Measurements from ENCODE around the gene MYCL.

The MYCL gene

GRCh38 chr1:39901714-39902459 lies at the start of gene MYCL:
Gene MYCL, minus strand, starts transcription at chr1:39901917. Its CDS starts 483 bp downstream, at chr1:39901434.
- peak; percentile 74 for ATAC-seq
- peak; percentile 99 for TF ChIP-seq SNAI2 (CRISPR knock-in tag; IDR thresholded peaks at IDR 0.05)
- peak; percentile 99 for TF ChIP-seq CSDC2 (CRISPR knock-in tag; IDR thresholded peaks at IDR 0.05)
- TF ChIP-seq ZFP3 (CRISPR knock-in tag; IDR thresholded peaks at IDR 0.05) = peak; percentile 83
- peak; percentile 99 for TF ChIP-seq TSHZ2 (CRISPR knock-in tag; IDR thresholded peaks at IDR 0.05)
- TF ChIP-seq ZNF8 (CRISPR knock-in tag; IDR thresholded peaks at IDR 0.05) = no peak; the same call in 1 of the 2 replicates
- peak; percentile 95 for TF ChIP-seq PPARA (CRISPR knock-in tag; IDR thresholded peaks at IDR 0.05; ENCODE audit: borderline replicate concordance)
- peak; percentile 85 for TF ChIP-seq OSR1 (CRISPR knock-in tag; IDR thresholded peaks at IDR 0.05)
- no peak; the same call in 1 of the 2 replicates for TF ChIP-seq ZNF70 (CRISPR knock-in tag; IDR thresholded peaks at IDR 0.05)
- TF ChIP-seq ZC3H10 (CRISPR knock-in tag; IDR thresholded peaks at IDR 0.05) = 0 out of 2 replicates have a peak, but pooled peaks have one; percentile 37
- TF ChIP-seq ISL1 (CRISPR knock-in tag; IDR thresholded peaks at IDR 0.05) = peak; percentile 39
- TF ChIP-seq CSRNP3 (CRISPR knock-in tag; IDR thresholded peaks at IDR 0.05) = no peak
- TF ChIP-seq ZFP30 (CRISPR knock-in tag; IDR thresholded peaks at IDR 0.05) = peak; percentile 56; the same call in 1 of the 2 replicates
- peak; percentile 88; the same call in 1 of the 2 replicates for TF ChIP-seq BACH2 (CRISPR knock-in tag; IDR thresholded peaks at IDR 0.05; ENCODE audit: borderline replicate concordance)

GRCh38 chr1:39949891-39950290 lies 48.2 kb upstream of the MYCL start:
- TF ChIP-seq ZNF565 (CRISPR knock-in tag; conservative IDR thresholded peaks at IDR 0.05; ENCODE audit: low read depth) = no peak
- TF ChIP-seq BACH2 (CRISPR knock-in tag; IDR thresholded peaks at IDR 0.05; ENCODE audit: borderline replicate concordance) = no peak
- no peak for TF ChIP-seq RARB (CRISPR knock-in tag; IDR thresholded peaks at IDR 0.05)
- TF ChIP-seq ZNF8 (CRISPR knock-in tag; IDR thresholded peaks at IDR 0.05) = no peak
- TF ChIP-seq GLIS3 (CRISPR knock-in tag; IDR thresholded peaks at IDR 0.05) = no peak
- TF ChIP-seq SNAI2 (CRISPR knock-in tag; IDR thresholded peaks at IDR 0.05) = no peak
- no peak for TF ChIP-seq PATZ1 (CRISPR knock-in tag; IDR thresholded peaks at IDR 0.05; ENCODE audit: borderline replicate concordance)
- TF ChIP-seq CSRNP3 (CRISPR knock-in tag; IDR thresholded peaks at IDR 0.05) = no peak
- TF ChIP-seq ZFP30 (CRISPR knock-in tag; IDR thresholded peaks at IDR 0.05) = no peak
- no peak for TF ChIP-seq ZC3H10 (CRISPR knock-in tag; IDR thresholded peaks at IDR 0.05)
- TF ChIP-seq ESRRG (CRISPR knock-in tag; IDR thresholded peaks at IDR 0.05) = no peak
- no peak for TF ChIP-seq PPARA (CRISPR knock-in tag; IDR thresholded peaks at IDR 0.05; ENCODE audit: borderline replicate concordance)
- TF ChIP-seq ARNTL (CRISPR knock-in tag; IDR thresholded peaks at IDR 0.05; ENCODE audit: borderline replicate concordance, low read depth) = no peak
- TF ChIP-seq CREB5 (CRISPR knock-in tag; IDR thresholded peaks at IDR 0.05; ENCODE audit: low read depth) = no peak
- no peak for ATAC-seq

GRCh38 chr1:39947260-39947659 lies 45.5 kb upstream of the MYCL start:
- no peak for ATAC-seq
- TF ChIP-seq TSHZ2 (CRISPR knock-in tag; IDR thresholded peaks at IDR 0.05) (no peak), ZNF8 (CRISPR knock-in tag; IDR thresholded peaks at IDR 0.05) (no peak), RARB (CRISPR knock-in tag; IDR thresholded peaks at IDR 0.05) (no peak), TOX (CRISPR knock-in tag; IDR thresholded peaks at IDR 0.05; ENCODE audit: borderline replicate concordance) (no peak), CSRNP3 (CRISPR knock-in tag; IDR thresholded peaks at IDR 0.05) (no peak), ISL1 (CRISPR knock-in tag; IDR thresholded peaks at IDR 0.05) (no peak), TCF4 (CRISPR knock-in tag; IDR thresholded peaks at IDR 0.05; ENCODE audit: borderline replicate concordance) (no peak), ESRRG (CRISPR knock-in tag; IDR thresholded peaks at IDR 0.05) (no peak), ARNTL (CRISPR knock-in tag; IDR thresholded peaks at IDR 0.05; ENCODE audit: borderline replicate concordance, low read depth) (no peak), ZNF565 (CRISPR knock-in tag; conservative IDR thresholded peaks at IDR 0.05; ENCODE audit: low read depth) (no peak)

Measured in SK-N-SH treated with all-trans-retinoic acid at 6 μM for 48 hours (cell line).